ENCODE data around the gene PLAC1. TPM values are rescaled to one million over a fixed set of nuclear protein-coding genes. Genes with fewer than 3 reads are reported as not detected.

Gene PLAC1
- total and polyA plus RNA-seq, 11 donors = 0.62 TPM; not detected in 10

DNA sequence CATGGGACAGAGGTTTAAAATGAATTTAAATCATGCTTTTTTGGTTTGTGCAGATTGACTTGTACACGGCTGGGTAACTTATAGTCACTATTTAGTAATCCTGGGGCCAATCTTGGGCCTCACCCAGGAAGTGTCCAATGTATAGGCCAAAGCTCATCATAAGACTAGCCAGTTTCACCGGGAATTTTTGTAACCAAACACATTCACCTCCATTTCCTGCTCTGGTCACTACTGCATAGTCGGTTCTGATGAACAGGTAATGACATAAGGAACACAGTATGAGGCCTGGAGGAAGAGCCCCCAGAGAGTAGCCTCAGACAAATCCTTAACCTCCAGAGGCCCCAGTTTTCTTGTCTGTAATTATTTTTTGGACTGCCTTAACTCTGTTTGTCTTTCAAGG lies 116.4 kb downstream of the PLAC1 start:
- DNase-seq (no peak), ATAC-seq (no peak)
- intact Hi-C loops (cut with DNase I) = no loop called here
- H3K27me3 ChIP-seq = peaks cover 0 to 32% (median 0%) of the 10 kb centered on the region in 9 donors
- H3K9me3 ChIP-seq = no peaks in the 10 kb centered on the region
- peaks cover 0 to 23% (median 1%) of the 10 kb centered on the region in 12 donors for H3K4me1 ChIP-seq
- H3K36me3 ChIP-seq = no peaks in the 10 kb centered on the region
- TF ChIP-seq, protein P1, sequence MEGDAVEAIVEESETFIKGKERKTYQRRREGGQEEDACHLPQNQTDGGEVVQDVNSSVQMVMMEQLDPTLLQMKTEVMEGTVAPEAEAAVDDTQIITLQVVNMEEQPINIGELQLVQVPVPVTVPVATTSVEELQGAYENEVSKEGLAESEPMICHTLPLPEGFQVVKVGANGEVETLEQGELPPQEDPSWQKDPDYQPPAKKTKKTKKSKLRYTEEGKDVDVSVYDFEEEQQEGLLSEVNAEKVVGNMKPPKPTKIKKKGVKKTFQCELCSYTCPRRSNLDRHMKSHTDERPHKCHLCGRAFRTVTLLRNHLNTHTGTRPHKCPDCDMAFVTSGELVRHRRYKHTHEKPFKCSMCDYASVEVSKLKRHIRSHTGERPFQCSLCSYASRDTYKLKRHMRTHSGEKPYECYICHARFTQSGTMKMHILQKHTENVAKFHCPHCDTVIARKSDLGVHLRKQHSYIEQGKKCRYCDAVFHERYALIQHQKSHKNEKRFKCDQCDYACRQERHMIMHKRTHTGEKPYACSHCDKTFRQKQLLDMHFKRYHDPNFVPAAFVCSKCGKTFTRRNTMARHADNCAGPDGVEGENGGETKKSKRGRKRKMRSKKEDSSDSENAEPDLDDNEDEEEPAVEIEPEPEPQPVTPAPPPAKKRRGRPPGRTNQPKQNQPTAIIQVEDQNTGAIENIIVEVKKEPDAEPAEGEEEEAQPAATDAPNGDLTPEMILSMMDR (IDR thresholded peaks at IDR 0.05) = no peak
- no peak for TF ChIP-seq POLR2A (IDR thresholded peaks at IDR 0.05)
- H3K27ac ChIP-seq = no peak overlapping the region
- H3K4me3 ChIP-seq = no peak overlapping the region
- WGBS, 4 donors = 57 to 65% (median 63%) methylated on average over 3 of the region's 3 CpGs

GRCh38 chrX:134538316-134538715 lies 120.0 kb downstream of the PLAC1 start:
- H3K9me3 ChIP-seq = no peaks in the 10 kb centered on the region
- no peak for ATAC-seq
- peaks cover 0 to 3% (median 0%) of the 10 kb centered on the region in 9 donors for H3K27me3 ChIP-seq
- no peak for DNase-seq
- H3K4me1 ChIP-seq = peaks cover 0 to 21% (median 1%) of the 10 kb centered on the region in 12 donors
- no peak for TF ChIP-seq POLR2A (IDR thresholded peaks at IDR 0.05)
- TF ChIP-seq, protein P1 (IDR thresholded peaks at IDR 0.05) = no peak
- WGBS, 4 donors = 60 to 80% (median 70%) methylated on average over 5 of the region's 5 CpGs
- no peaks in the 10 kb centered on the region for H3K36me3 ChIP-seq
- no peak overlapping the region for H3K4me3 ChIP-seq
- H3K27ac ChIP-seq = peak overlapping the region in 2 of 12 donors; percentile 28 to 50
- intact Hi-C loops (cut with DNase I) = loop anchor here in 1 of 10 donors (5.0 kb wide), 1 partner anchor 194 kb away; no protein-coding TSS in a partner anchor

GRCh38 chrX:134537179-134537955 lies 120.9 kb downstream of the PLAC1 start:
- peaks cover 0 to 17% (median under 1%) of the 10 kb centered on the region in 12 donors for H3K4me1 ChIP-seq
- TF ChIP-seq, protein P1 (IDR thresholded peaks at IDR 0.05) = no peak
- no peak for TF ChIP-seq POLR2A (IDR thresholded peaks at IDR 0.05)
- 51 to 64% (median 54%) methylated on average over 5 of the region's 5 CpGs for WGBS, 4 donors
- intact Hi-C loops (cut with DNase I) = loop anchor here in 1 of 10 donors (5.0 kb wide), 1 partner anchor 195 kb away; no protein-coding TSS in a partner anchor
- ATAC-seq (peak; percentile 68 to 89 (median 79)), DNase-seq (no peak)
- H3K36me3 ChIP-seq = no peaks in the 10 kb centered on the region
- H3K27ac ChIP-seq = peak overlapping the region in 8 of 12 donors; percentile 12 to 67 (median 38)
- H3K4me3 ChIP-seq = no peak overlapping the region
- H3K9me3 ChIP-seq = no peaks in the 10 kb centered on the region
- no peaks in the 10 kb centered on the region for H3K27me3 ChIP-seq

DNA sequence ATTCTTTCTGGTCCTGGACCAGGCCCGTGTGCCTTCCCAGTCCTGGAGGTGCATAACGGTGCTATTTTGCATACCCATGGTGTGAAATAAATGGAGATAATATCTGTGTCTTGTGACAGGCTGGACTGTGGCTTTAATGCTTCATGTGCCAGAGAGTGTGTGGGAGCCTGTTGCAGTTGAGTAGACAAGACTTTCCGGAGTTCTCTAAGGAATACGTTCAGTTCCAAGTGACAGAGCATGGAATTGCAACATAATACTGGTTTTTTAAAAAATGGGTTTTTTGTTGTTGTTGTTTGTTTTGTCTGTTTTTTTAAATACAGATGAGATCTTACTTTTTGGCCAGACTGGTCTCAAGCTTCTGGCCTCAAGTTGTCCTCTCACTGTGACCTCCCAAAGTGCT lies 124.3 kb downstream of the PLAC1 start:
- Histone ChIP-seq H3K9me3 (no peaks in the 10 kb centered on the region), H3K27me3 (peaks cover 0 to 5% (median 0%) of the 10 kb centered on the region in 9 donors), H3K27ac (no peak overlapping the region), H3K4me1 (peaks cover 0 to 17% (median 0%) of the 10 kb centered on the region in 12 donors), H3K4me3 (no peak overlapping the region), H3K36me3 (no peaks in the 10 kb centered on the region)
- 56 to 65% (median 65%) methylated on average over 4 of the region's 4 CpGs for WGBS, 4 donors
- TF ChIP-seq, protein P1 (IDR thresholded peaks at IDR 0.05) = no peak
- no peak for TF ChIP-seq POLR2A (IDR thresholded peaks at IDR 0.05)
- intact Hi-C loops (cut with DNase I) = no loop called here
- no peak for ATAC-seq
- DNase-seq = no peak
